ENCODE results near the gene ACOT7.

ACOT7 gene

DNA sequence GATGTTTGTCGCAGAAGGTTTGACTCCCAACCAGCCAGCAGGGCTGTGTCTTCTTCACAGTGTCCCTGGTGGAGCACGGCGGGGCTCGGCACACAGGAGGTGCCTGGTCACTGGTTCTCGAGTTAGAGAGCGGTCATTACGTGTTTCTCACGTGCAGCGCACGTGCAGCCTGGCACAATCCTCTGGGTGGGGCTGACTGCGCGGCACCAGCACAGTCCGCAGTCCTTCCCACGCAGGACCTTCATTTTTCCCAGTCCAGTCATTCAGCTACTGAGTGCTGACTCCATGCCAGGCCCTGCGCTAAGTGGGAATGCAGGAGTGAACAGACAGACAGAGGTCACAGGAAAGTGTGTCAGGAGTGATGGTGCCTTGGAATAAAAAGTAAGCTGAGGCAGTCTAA is 86.5 kb downstream of the ACOT7 start:
- no peak for DNase-seq

GRCh38 chr1:6303397-6304012 is 90.1 kb downstream of the ACOT7 start:
- DNase-seq: no peak

DNA sequence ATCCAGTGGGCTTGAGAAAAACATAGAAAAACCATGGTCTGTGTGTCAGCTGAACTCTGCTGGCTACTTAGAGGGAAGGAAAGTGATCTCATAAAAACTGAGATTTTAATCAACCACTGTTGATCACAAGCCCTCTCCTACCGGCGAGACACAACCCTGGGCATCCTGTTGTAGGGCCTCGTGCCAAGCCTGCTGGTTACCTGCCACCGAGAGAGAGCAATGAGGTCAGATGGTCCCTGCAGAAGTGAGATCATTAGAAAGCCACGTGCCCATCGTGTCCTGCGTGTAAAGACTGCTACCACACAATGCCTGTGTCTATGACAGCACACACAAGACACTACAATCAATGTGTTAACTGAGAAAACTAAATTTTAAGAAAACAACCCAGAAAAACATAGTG is 91.0 kb downstream of the ACOT7 start:
- no peak for DNase-seq

GRCh38 chr1:6301526-6301925 is 92.0 kb downstream of the ACOT7 start:
- DNase-seq: no peak

DNA sequence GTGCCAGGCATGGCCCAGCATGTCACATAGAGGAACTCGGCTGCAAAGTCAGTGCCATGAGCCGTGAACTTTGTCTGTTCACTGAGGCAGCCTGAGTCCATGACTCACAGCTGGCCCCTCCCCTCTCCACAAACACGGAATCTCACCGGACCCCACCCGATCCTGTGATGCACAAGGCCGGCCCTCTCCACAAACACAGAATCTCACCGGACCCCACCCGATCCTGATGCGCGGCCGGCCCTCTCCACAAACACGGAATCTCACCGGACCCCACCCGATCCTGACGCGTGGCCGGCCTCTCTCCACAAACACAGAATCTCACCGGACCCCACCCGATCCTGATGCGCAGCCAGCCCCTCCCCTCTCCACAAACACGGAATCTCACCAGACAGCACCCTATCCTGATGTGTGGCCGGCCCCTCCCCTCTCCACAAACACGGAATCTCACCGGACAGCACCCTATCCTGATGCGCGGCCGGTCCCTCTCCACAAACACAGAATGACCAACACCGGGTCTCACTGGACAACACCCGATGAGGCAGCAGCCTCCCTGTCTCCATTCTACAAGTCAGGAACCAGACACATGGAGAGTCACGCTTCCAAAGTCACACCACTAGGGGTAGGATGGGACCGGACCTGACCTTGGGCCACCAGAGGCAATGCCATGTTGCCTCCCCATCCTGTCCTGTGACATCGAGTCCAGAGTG is 93.1 kb downstream of the ACOT7 start:
- DNase-seq: no peak

DNA sequence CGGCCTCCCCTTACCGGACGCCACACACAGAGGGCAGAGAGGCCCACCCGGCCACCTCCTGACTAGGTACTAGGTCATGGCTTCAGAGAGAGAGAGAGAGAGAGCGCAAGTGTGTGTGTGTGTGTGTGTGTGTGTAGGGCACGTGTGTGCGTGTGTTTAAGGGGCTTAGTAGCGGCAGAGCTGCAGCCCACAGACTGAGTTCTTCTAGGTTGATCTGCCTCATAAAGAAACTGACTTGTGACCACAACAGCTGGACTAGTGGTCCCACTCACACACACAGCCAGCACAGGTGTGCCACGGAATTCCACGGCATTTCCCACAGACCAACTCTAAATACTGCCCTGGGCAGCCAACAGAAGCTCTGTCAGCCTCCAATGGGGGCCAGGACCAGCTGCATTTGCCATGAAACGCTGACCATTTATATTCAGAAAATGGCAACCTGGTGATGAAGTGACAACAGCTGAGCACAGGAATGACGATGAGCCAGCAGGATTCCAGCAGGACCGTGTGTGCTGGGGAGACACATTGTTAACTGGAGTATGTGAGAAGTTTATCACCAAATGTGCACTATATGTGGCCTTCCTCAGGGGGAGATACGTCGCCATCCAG is 93.9 kb downstream of the ACOT7 start:
- no peak for DNase-seq

DNA sequence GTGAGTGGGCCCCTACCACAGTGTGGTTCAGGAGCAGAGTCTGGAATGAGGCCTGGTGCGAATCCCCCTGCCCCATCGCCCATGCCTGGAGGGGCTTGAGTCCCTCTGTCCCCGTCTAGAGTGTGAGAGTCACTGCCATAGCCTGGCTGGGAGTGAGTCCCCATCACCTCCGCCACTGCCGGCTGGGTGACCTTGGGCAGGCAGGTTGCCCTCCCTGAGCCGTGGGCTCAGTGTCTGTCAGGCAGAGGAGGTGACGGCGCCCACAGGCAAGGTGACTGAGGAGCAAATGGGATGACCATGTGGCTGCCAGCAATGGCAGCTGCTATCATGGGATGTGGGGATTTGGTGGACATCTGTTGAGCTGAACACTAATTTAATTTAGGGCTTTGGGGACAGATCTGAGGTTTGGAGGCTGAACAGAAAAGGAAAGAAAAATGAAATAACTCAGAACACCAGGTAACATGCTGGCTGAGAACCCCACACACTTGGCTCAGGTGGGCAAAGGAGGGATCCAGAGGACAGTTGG is 94.6 kb downstream of the ACOT7 start:
- DNase-seq: no peak

GRCh38 chr1:6298530-6298929 is 95.0 kb downstream of the ACOT7 start:
- DNase-seq: no peak

- DNase-seq: no peak
Measured at GRCh38 chr1:6295910-6296309, 97.7 kb downstream of the ACOT7 start.

GRCh38 chr1:6294890-6295556 is 98.5 kb downstream of the ACOT7 start:
- no peak for DNase-seq

DNA sequence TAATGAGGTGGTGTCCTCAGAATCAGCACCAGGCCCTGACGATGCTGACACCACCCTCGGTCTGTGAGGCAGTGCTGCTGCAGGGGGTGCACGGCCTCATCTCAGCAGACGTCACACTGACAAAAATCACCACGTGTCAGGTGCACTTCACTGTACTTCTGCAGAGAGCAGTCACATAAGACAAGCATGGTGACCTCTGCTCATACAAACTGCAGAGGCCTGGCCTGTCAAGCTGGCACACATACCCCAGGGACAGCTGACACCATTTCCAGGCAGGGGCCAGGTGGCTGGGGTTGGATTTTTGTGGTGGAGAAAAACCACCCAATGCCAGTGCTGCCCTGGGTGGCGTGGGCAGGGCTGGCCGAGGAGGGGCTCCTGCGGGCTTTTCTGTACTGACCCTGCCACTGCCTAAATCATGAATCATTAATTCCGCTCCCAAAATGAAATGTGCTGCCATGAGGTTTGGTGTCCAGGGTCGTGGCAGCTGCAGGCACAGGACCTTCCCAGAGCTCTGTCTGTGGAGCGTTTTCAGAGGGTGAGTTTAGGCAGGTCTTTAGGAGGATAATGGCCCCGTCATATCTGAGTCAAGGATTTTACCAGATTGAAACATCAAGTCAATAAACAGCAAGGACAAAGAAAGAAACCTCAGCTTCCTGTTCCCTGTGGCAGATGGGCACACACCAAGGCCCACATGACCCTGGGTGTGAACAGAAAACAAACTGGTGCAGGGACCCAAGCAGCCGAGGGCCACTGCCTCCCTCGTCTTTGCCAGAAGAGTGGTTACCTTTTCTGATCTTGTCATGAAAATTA is 99.3 kb downstream of the ACOT7 start:
- DNase-seq: no peak

DNA sequence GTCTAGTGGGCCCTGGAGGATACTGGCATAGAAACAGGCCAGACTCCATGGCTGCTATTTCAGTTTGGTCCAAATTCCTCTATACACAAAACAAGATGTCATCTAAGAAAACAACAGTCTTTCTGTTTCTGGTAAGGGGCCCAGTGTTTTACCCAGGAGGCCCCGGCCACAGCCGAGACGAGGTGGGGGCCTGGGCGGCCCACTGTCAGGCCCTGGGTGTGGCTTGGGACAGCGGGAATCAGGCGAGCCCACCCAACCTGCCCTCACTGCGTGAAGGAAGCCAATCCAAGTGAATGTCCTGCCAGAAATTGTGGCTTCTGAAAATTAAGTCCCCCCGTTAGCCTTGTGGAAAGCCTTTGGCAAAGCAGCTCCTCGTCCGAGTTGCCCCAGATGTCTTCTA is 101.5 kb downstream of the ACOT7 start:
- DNase-seq: no peak

GRCh38 chr1:6288665-6289064 is 104.9 kb downstream of the ACOT7 start:
- DNase-seq: no peak

DNA sequence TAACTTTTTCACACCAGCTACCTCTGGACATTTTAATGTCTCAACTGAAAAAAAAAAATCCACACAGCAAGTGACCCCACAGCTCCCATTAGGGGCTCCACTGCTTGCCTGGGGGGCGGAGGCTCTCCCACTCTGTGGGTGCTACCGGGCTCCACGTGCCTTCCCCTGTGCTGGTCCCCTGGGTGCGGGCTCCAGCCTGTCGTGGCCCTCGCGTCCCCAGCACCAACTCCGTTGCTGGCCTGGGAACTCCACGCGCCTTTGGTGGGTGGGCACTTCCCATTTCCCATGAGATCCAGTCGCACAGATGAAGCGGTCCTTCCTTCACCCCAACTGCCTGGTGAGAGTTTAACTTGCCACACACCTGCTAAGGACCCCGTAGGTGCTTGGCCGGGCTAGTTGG is 105.5 kb downstream of the ACOT7 start:
- no peak for DNase-seq

DNA sequence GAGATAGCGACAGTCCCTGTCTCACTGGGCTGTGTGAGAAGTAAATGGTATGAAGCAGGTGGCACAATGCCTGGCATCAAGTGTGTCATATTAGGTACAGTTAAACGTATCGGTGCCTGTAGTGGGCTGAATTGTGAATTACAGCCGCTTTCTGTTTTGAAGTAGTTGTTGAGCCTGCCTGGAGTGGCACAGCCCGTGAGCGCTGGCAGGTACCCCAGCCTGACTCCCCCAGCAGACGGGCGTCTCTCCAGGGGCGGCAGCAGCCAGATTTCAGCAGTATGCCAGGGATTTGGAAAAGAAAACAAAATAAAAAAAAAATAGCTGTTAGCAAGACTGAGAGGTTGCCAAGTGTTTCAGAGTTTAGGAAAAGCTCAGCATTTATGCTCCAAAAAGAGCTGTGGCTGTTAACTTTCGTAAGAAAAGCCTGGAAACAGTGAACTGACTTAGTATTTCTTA is 106.1 kb downstream of the ACOT7 start:
- DNase-seq: no peak

DNA sequence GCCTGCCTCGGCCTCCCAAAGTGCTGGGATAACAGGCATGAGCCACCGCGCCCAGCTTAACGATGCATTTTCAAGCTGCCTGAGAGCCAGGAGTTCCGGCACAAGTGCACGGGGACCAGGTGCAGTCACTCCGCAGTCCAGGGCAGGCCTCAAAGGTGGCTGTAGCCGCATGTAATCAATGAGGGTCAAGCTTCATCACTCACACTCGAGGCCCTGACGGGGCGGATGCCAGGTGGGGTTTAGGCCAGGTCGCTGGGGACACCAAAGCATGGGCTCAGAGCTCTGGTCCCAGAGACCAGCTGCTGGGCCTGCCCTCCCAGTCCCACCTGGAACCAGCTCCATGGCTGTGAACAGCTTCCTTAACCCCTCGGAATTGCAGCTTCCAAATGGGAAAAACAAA is 106.5 kb downstream of the ACOT7 start:
- no peak for DNase-seq

GRCh38 chr1:6286266-6286665 is 107.3 kb downstream of the ACOT7 start:
- no peak for DNase-seq

DNA sequence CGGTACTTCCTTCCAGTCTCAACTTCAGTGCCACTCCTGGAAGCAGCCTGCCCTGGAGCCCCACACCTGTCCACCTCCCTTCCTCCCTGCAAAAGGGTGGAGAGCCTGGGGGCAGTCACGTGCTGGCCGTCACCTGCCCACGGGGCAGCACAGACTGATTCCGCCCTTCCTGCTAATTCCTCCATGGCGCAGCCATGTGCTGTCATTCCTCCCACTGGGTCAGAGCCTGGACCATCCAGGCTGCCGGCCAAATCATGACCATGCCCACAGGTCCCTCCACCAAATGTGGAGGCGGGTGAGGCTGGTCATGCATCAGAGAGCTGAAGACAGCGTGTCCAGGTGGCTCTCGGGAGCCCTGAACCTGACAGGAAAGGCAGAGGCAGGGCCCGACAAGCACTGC is 108.2 kb downstream of the ACOT7 start:
- DNase-seq: no peak

- DNase-seq: no peak
Measured at GRCh38 chr1:6282577-6283270, 110.8 kb downstream of the ACOT7 start.

- DNase-seq: no peak
Measured at GRCh38 chr1:6281511-6282402, 111.8 kb downstream of the ACOT7 start.

All from effector CD8-positive, alpha-beta T cell (primary cell).